ENCODE measurements around the gene SEPSECS. TPM values are rescaled to one million over a fixed set of nuclear protein-coding genes. Genes with fewer than 3 reads are reported as not detected.

The SEPSECS gene
- total and polyA plus RNA-seq, 2 of the 13 experiments (the other 11 are each of a cell fraction or from before 2014, with no cell fraction given) = 9.4 to 14.3 TPM

GRCh38 chr4:25178838-25179261 is 18.6 kb upstream of the SEPSECS start (continued):
- TF ChIP-seq, protein P1, sequence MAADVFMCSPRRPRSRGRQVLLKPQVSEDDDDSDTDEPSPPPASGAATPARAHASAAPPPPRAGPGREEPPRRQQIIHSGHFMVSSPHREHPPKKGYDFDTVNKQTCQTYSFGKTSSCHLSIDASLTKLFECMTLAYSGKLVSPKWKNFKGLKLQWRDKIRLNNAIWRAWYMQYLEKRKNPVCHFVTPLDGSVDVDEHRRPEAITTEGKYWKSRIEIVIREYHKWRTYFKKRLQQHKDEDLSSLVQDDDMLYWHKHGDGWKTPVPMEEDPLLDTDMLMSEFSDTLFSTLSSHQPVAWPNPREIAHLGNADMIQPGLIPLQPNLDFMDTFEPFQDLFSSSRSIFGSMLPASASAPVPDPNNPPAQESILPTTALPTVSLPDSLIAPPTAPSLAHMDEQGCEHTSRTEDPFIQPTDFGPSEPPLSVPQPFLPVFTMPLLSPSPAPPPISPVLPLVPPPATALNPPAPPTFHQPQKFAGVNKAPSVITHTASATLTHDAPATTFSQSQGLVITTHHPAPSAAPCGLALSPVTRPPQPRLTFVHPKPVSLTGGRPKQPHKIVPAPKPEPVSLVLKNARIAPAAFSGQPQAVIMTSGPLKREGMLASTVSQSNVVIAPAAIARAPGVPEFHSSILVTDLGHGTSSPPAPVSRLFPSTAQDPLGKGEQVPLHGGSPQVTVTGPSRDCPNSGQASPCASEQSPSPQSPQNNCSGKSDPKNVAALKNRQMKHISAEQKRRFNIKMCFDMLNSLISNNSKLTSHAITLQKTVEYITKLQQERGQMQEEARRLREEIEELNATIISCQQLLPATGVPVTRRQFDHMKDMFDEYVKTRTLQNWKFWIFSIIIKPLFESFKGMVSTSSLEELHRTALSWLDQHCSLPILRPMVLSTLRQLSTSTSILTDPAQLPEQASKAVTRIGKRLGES (CRISPR knock-in tag; IDR thresholded peaks at IDR 0.05; ENCODE audit: borderline replicate concordance) = no peak
- TF ChIP-seq ZNF407 (CRISPR knock-in tag; IDR thresholded peaks at IDR 0.05; ENCODE audit: not compliant biosample characterization) = no peak
- no peak for TF ChIP-seq ZNF207 (IDR thresholded peaks at IDR 0.05; ENCODE audit: borderline replicate concordance)
- TF ChIP-seq AKAP8 (CRISPR knock-in tag; IDR thresholded peaks at IDR 0.05) = no peak
- TF ChIP-seq ZNF33A (CRISPR knock-in tag; IDR thresholded peaks at IDR 0.05; ENCODE audit: borderline replicate concordance) = no peak
- TF ChIP-seq CSRNP1 (CRISPR knock-in tag; IDR thresholded peaks at IDR 0.05) = no peak
- TF ChIP-seq ZNF878 (CRISPR knock-in tag; IDR thresholded peaks at IDR 0.05) = peak; percentile 83
- TF ChIP-seq ZBTB25 (CRISPR knock-in tag; IDR thresholded peaks at IDR 0.05) = no peak
- TF ChIP-seq CREM (IDR thresholded peaks at IDR 0.05) = peak; percentile 30; the same call in 1 of the 2 replicates
- no peak for TF ChIP-seq CREM (CRISPR knock-in tag; IDR thresholded peaks at IDR 0.05)
- no peak for TF ChIP-seq ZNF777 (CRISPR knock-in tag; IDR thresholded peaks at IDR 0.05)
- TF ChIP-seq ZNF674 (CRISPR knock-in tag; IDR thresholded peaks at IDR 0.05; ENCODE audit: low read depth) = no peak
- no peak for TF ChIP-seq HOXA7 (CRISPR knock-in tag; IDR thresholded peaks at IDR 0.05)
- TF ChIP-seq ZNF781 (CRISPR knock-in tag; IDR thresholded peaks at IDR 0.05; ENCODE audit: borderline replicate concordance, not compliant biosample characterization) = no peak
- no peak for TF ChIP-seq RFX1 (IDR thresholded peaks at IDR 0.05)
- no peak for TF ChIP-seq ZNF749 (CRISPR knock-in tag; IDR thresholded peaks at IDR 0.05; ENCODE audit: borderline replicate concordance)
- no peak; the same call in 1 of the 2 replicates for TF ChIP-seq SMC3 (IDR thresholded peaks at IDR 0.05; ENCODE audit: low read length)
